ENCODE results near the gene GLTP. TPM values are rescaled to one million over a fixed set of nuclear protein-coding genes. Genes with fewer than 3 reads are reported as not detected.

GLTP gene
- total and polyA plus RNA-seq, 2 of the 13 experiments (the other 11 are each of a cell fraction or from before 2014, with no cell fraction given), result 10.7 to 12.9 TPM

- TF ChIP-seq SAP130 (CRISPR knock-in tag; IDR thresholded peaks at IDR 0.05; ENCODE audit: low read depth) (peak; percentile 62; the same call in 1 of the 2 replicates), ZSCAN30 (CRISPR knock-in tag; IDR thresholded peaks at IDR 0.05) (no peak), ZBED4 (CRISPR knock-in tag; IDR thresholded peaks at IDR 0.05; ENCODE audit: borderline replicate concordance) (peak; percentile 31; the same call in 1 of the 2 replicates), DRAP1 (CRISPR knock-in tag; IDR thresholded peaks at IDR 0.05) (no peak), KLF11 (CRISPR knock-in tag; IDR thresholded peaks at IDR 0.05) (no peak), ZNF296 (CRISPR knock-in tag; conservative IDR thresholded peaks at IDR 0.05) (peak; percentile 78; the same call in 1 of the 2 replicates), RBM22 (optimal IDR thresholded peaks at IDR 0.05; ENCODE audit: low read length) (no peak), CTCF (CRISPR knock-in tag; IDR thresholded peaks at IDR 0.05) (peak; percentile 32), BCL3 (CRISPR knock-in tag; IDR thresholded peaks at IDR 0.05) (no peak), MED1 (CRISPR knock-in tag; IDR thresholded peaks at IDR 0.05) (peak; percentile 66), ZNF891 (CRISPR knock-in tag; IDR thresholded peaks at IDR 0.05) (no peak), KDM2A (CRISPR knock-in tag; IDR thresholded peaks at IDR 0.05; ENCODE audit: borderline replicate concordance, low read depth) (peak; percentile 51; the same call in 1 of the 2 replicates), HMGXB4 (CRISPR knock-in tag; IDR thresholded peaks at IDR 0.05; ENCODE audit: borderline replicate concordance in 1 of 2, low read depth in 1 of 2) (0 out of 4 replicates have a peak, but pooled peaks of 1 of the 2 experiments have one; percentile 35), AGO1 (IDR thresholded peaks at IDR 0.05; ENCODE audit: low read depth, low read length, poor library complexity, severe bottlenecking) (peak; percentile 56), PRDM10 (CRISPR knock-in tag; IDR thresholded peaks at IDR 0.05; ENCODE audit: low read depth) (no peak)
Observed at GRCh38 chr12:109822951-109823411, 57.4 kb downstream of the GLTP start (continued).
